Osteocyte (in vitro differentiated cells): Measurements from ENCODE around the gene TBX18. TPM values are rescaled to one million over a fixed set of nuclear protein-coding genes. Genes with fewer than 3 reads are reported as not detected.

Experiments used
- DNase-seq: peaks from one replicate; pipeline ENCODE4 v3.0.0; 2021; ENCODE audit warnings: mixed read lengths; ENCODE audit not compliant: unreplicated experiment; ENCODE audit errors: extremely low spot score
- H3K27ac Mint-ChIP-seq: one replicate; pipeline ENCODE4 v1.8.0; 2021; ENCODE audit warnings: mild to moderate bottlenecking, mixed read lengths; ENCODE audit not compliant: unreplicated experiment
- H3K27me3 Mint-ChIP-seq: one replicate; pipeline ENCODE4 v1.8.0; 2021; ENCODE audit warnings: mixed read lengths; ENCODE audit not compliant: unreplicated experiment
- H3K36me3 Mint-ChIP-seq: one replicate; pipeline ENCODE4 v1.8.0; 2021; ENCODE audit warnings: mixed read lengths; ENCODE audit not compliant: unreplicated experiment
- H3K4me1 Mint-ChIP-seq: one replicate; pipeline ENCODE4 v1.8.0; 2021; ENCODE audit warnings: mixed read lengths; ENCODE audit not compliant: unreplicated experiment
- H3K4me3 Mint-ChIP-seq: one replicate; pipeline ENCODE4 v1.8.0; 2021; ENCODE audit warnings: mild to moderate bottlenecking, moderate library complexity, mixed read lengths; ENCODE audit not compliant: unreplicated experiment
- H3K9me3 Mint-ChIP-seq: one replicate; pipeline ENCODE4 v1.8.0; 2021; ENCODE audit warnings: mixed read lengths; ENCODE audit not compliant: unreplicated experiment
- CTCF ChIP-seq: fragments of 200-600 bp; sonication (generic); IDR thresholded peaks from 2 replicates; pipeline ENCODE4 v1.5.0; 2021; ENCODE audit warnings: antibody characterized with exemption, mild to moderate bottlenecking, moderate library complexity
- total RNA-seq: library from RNA; stranded (reverse); gene quantifications from 2 replicates; pipeline ENCODE4 v1.2.1, GENCODE V29; 2021

Gene TBX18
- total RNA-seq, 1 donor from 2014 or later: 8.0 TPM

- TF ChIP-seq CTCF: no peak
- Mint-ChIP-seq H3K27me3 (peaks cover 59% of the 10 kb centered on the region), H3K36me3 (peaks cover 4% of the 10 kb centered on the region), H3K27ac (peak overlapping the region; percentile 92), H3K9me3 (peaks cover 4% of the 10 kb centered on the region), H3K4me1 (peaks cover 28% of the 10 kb centered on the region), H3K4me3 (peak overlapping the region; percentile 86)
- DNase-seq: no peak
These were observed 489 bp downstream of the TBX18 start for GRCh38 chr6:84763886-84764331.

GRCh38 chr6:84763003-84763885, 1.2 kb downstream of the TBX18 start:
- no peak for DNase-seq
- Mint-ChIP-seq H3K27me3 (peaks cover 53% of the 10 kb centered on the region), H3K27ac (peak overlapping the region; percentile 92), H3K4me3 (peak overlapping the region; percentile 86), H3K9me3 (peaks cover 4% of the 10 kb centered on the region), H3K4me1 (peaks cover 26% of the 10 kb centered on the region), H3K36me3 (peaks cover 4% of the 10 kb centered on the region)
- TF ChIP-seq CTCF: no peak

GRCh38 chr6:84762220-84763002, 2.0 kb downstream of the TBX18 start:
- DNase-seq: no peak
- Mint-ChIP-seq H3K9me3 (peaks cover under 1% of the 10 kb centered on the region), H3K4me1 (peaks cover 25% of the 10 kb centered on the region), H3K4me3 (peak overlapping the region; percentile 86), H3K36me3 (peaks cover 2% of the 10 kb centered on the region), H3K27me3 (peaks cover 49% of the 10 kb centered on the region), H3K27ac (peak overlapping the region; percentile 92)
- peak; percentile 48 for TF ChIP-seq CTCF

GRCh38 chr6:84758486-84758885, 5.9 kb downstream of the TBX18 start:
- Mint-ChIP-seq H3K27me3 (peaks cover 35% of the 10 kb centered on the region), H3K27ac (no peak overlapping the region), H3K4me3 (no peak overlapping the region), H3K4me1 (peaks cover 16% of the 10 kb centered on the region), H3K9me3 (no peaks in the 10 kb centered on the region), H3K36me3 (peaks cover 6% of the 10 kb centered on the region)
- no peak for DNase-seq
- TF ChIP-seq CTCF: no peak

GRCh38 chr6:84756877-84757276, 7.5 kb downstream of the TBX18 start:
- Mint-ChIP-seq H3K27me3 (peaks cover 27% of the 10 kb centered on the region), H3K4me3 (no peak overlapping the region), H3K9me3 (no peaks in the 10 kb centered on the region), H3K4me1 (peaks cover 13% of the 10 kb centered on the region), H3K27ac (no peak overlapping the region), H3K36me3 (peaks cover 6% of the 10 kb centered on the region)
- no peak for TF ChIP-seq CTCF
- DNase-seq: no peak
